GM12865 (cell line): ENCODE results near the gene ZNF189.

Experiments used
- DNase-seq: peaks from one replicate; pipeline ENCODE4 v3.0.0; 2010; ENCODE audit warnings: low read depth
- H3K4me3 ChIP-seq: 2 replicates; pipeline ENCODE4 v1.5.1; 2011; ENCODE audit warnings: mild to moderate bottlenecking, low read depth, low read length, control low read depth
- CTCF ChIP-seq: IDR thresholded peaks from 2 replicates; pipeline ENCODE4 v1.5.1; 2011; ENCODE audit warnings: low read length, control low read depth, low read depth, inconsistent platforms; ENCODE audit not compliant: insufficient read depth; ENCODE audit errors: missing control alignments

ZNF189 gene

GRCh38 chr9:101393135-101393534 lies 5.5 kb upstream of the ZNF189 start:
- DNase-seq: no peak
- no peak overlapping the region for H3K4me3 ChIP-seq
- TF ChIP-seq CTCF: no peak

DNA sequence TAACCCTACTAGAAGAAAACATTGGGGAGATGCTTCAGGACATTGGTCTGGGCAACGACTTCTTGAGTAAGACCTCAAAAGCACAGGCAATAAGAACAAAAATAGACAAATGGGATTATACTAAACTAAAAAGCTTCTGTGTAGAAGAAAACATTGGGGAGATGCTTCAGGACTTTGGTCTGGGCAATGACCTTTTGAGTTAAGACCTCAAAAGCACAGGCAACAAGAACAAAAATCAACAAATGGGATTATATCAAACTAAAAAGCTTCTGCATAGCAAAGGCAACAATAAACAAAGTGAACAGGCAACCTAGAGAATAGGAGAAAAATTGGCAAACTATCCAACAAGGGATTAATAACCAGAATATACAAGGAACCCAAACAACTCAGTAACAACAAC lies 4.0 kb upstream of the ZNF189 start:
- H3K4me3 ChIP-seq: no peak overlapping the region
- no peak for DNase-seq
- no peak for TF ChIP-seq CTCF

DNA sequence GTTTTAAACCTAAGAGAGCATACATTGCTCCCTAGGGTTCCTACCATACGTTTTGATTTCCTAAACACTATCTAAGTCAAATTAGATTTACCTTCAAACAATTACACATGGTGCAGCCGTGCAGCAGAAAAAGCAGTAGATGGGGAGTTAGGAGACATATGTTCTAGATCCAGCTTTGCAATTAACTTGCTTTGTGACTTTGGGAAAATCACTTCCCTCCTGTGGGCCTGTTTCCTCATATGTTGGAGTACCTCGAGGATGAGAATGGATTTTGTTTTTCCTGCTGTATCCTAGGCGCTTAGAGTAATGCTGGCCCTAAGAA lies 944 bp upstream of the ZNF189 start:
- TF ChIP-seq CTCF: no peak
- no peak for DNase-seq
- H3K4me3 ChIP-seq: peak overlapping the region; percentile 64

DNA sequence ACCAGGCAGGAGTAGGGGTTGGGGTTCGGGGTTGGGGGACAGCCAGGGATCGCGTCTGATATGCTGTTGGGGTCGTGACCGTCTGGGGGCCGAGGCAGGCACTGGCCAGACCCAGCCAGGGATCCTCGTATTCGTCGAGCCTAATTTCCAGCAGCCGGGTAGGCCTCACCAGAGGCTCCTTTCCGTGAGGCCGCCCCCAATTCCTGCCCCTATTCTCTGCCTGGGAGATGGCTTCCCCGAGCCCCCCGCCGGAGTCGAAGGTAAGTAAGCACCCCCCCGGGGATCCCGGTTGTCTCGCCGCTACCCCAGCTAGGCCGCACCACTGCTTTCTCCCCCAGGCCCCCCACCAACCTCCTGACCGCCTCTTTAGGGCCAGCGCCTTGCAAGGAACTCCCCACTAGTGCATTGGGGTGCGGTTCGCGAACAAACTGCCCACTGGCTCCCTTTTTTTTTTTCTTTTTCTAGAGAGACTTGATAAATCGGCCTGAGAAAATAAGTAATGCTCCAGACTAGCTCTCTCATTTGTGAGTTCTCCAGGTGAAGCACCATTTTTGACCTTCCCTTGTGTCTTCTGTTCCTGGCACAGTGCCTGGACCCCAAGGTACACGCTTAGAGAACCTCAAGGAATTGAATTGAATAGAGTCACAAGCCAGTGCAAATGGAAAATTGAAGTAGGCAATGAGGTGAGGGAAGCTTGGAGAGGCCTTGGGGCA lies 435 bp downstream of the ZNF189 start:
- peak overlapping the region; percentile 87 for H3K4me3 ChIP-seq
- peak; percentile 23 for DNase-seq
- no peak for TF ChIP-seq CTCF

DNA sequence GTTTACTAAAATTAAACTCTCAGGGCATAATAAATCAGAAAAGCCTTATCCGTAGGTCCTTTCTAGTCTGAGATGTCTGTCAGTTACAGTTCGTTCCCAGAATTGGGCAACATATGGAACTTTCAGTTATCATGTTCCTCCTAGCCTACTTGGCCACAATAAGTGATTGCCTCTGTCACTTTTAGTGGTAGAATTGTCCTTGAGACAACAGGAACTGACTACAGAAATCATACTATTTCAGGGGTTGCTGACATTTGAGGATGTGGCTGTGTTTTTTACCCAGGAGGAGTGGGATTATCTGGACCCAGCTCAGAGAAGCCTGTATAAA lies 956 bp downstream of the ZNF189 start:
- no peak for TF ChIP-seq CTCF
- H3K4me3 ChIP-seq: peak overlapping the region; percentile 87
- DNase-seq: peak; percentile 8

DNA sequence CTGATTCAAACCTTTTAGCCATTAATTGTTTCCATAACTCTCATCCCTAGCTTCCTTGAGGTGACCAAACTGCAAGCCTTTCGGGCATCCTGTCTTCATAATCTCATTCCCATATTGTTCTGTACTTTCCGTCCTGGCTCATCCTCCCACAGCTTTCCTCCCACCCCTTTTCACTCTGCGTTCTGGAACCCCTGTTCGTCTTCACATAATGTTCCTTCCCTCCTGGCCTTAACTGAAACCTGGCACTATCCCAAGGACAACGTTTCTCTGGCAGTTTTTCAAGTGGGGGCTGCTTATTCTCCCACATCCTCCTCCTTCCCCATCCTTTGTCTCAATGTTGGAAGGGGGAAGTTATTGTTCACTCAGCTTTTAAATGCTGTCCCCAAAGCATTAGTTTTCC lies 1.5 kb downstream of the ZNF189 start:
- DNase-seq: no peak
- TF ChIP-seq CTCF: no peak
- no peak overlapping the region for H3K4me3 ChIP-seq

DNA sequence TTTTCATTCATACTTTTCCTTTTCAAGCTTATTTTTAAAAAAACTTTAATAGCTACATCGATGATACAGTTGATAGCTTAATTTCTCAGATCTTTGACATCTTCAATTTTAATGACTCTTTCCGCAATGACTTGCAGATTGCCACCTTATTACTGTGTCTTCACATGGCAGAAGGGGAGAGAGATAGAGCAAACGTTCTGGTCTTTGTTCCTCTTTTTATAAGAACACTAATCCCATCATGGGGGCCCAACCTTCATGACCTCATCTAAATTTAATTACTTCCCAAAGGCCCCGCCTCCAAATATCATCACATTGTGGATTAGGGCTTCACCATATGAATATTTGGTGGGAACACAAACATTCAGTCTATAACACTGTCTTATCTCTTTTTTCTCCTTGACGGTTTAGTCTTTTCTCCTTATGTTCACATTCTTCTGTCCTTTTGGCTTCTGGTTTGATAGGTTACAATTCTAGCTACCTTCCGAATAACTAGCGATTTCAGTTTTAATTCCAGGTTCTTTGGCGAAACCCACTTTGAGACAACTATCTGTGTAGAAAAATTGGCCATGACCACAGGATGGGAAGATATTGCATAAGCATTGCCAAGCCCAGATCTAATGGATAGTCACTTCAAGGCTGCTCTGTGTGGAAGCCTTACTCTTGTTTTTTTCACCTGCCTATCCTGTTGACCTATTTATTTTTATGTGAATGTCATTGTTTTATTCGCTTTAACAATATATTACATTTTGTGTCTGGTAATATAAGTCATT lies 5.0 kb downstream of the ZNF189 start:
- no peak overlapping the region for H3K4me3 ChIP-seq
- no peak for DNase-seq
- no peak for TF ChIP-seq CTCF
